CD4-positive, alpha-beta memory T cell (primary cell): ENCODE results near the gene BOK. TPM values are rescaled to one million over a fixed set of nuclear protein-coding genes. Genes with fewer than 3 reads are reported as not detected.

Experiments
- CTCF ChIA-PET: fragments of 350-600 bp; sonication (Branson Sonifier 250); formaldehyde crosslinking; loops from one replicate; lab custom pipeline; 2021; ENCODE audit warnings: inconsistent platforms; ENCODE audit not compliant: partially characterized antibody; lab: Charles Lee
- POLR2A ChIA-PET: fragments of 350-600 bp; sonication (Branson Sonifier 250); formaldehyde crosslinking; loops from one replicate; lab custom pipeline; 2021; ENCODE audit not compliant: partially characterized antibody; lab: Charles Lee
- DNase-seq, 5 donors: peaks; one replicate each; pipeline versions ENCODE4 v3.0.0 to v3.0.0-alpha.2; 2020 to 2022; ENCODE audit warnings: mixed read lengths in 1 of 5
- H3K27ac ChIP-seq: one replicate; pipeline ENCODE4 v1.7.0; 2013; ENCODE audit warnings: low read depth, low read length
- H3K27me3 ChIP-seq: 2 replicates; pipeline ENCODE4 v1.7.0; 2013; ENCODE audit warnings: mild to moderate bottlenecking, low read length, moderate library complexity; ENCODE audit not compliant: insufficient read depth
- H3K36me3 ChIP-seq: 2 replicates; pipeline ENCODE4 v1.7.0; 2013; ENCODE audit warnings: mild to moderate bottlenecking, low read length, moderate library complexity; ENCODE audit not compliant: insufficient read depth
- H3K4me1 ChIP-seq: 2 replicates; pipeline ENCODE4 v1.7.0; 2013; ENCODE audit warnings: mild to moderate bottlenecking, low read length, moderate library complexity; ENCODE audit not compliant: insufficient read depth
- H3K4me3 ChIP-seq, 2 donors: one replicate each; pipeline ENCODE4 v1.7.0; 2013; ENCODE audit warnings: low read length in 2 of 2, mild to moderate bottlenecking in 1 of 2
- H3K9me3 ChIP-seq, 2 donors: one replicate each; pipeline ENCODE4 v1.7.0; 2013; ENCODE audit warnings: low read length in 2 of 2, control low read depth in 1 of 2; ENCODE audit not compliant: control insufficient read depth in 1 of 2
- H3K27ac Mint-ChIP-seq, 7 donors: one replicate each; pipeline ENCODE4 v1.8.0; 2020 to 2021; ENCODE audit warnings: mixed read lengths in 7 of 7, mild to moderate bottlenecking in 6 of 7, inconsistent platforms in 3 of 7, moderate library complexity in 3 of 7
- H3K27me3 Mint-ChIP-seq, 2 donors: one replicate each; pipeline ENCODE4 v1.8.0; 2020 to 2021; ENCODE audit warnings: mixed read lengths in 2 of 2
- H3K36me3 Mint-ChIP-seq, 2 donors: one replicate each; pipeline ENCODE4 v1.8.0; 2020 to 2021; ENCODE audit warnings: mixed read lengths in 2 of 2, inconsistent platforms in 1 of 2, mild to moderate bottlenecking in 1 of 2
- H3K4me1 Mint-ChIP-seq, 4 donors: one replicate each; pipeline ENCODE4 v1.8.0; 2020 to 2021; ENCODE audit warnings: mixed read lengths in 4 of 4, mild to moderate bottlenecking in 1 of 4
- H3K4me3 Mint-ChIP-seq, 8 donors: one replicate each; pipeline ENCODE4 v1.8.0; 2020 to 2021; ENCODE audit warnings: mixed read lengths in 8 of 8, mild to moderate bottlenecking in 7 of 8, moderate library complexity in 6 of 8, inconsistent platforms in 3 of 8
- H3K9me3 Mint-ChIP-seq, 8 donors: one replicate each; pipeline ENCODE4 v1.8.0; 2020 to 2021; ENCODE audit warnings: mixed read lengths in 8 of 8, mild to moderate bottlenecking in 5 of 8, inconsistent platforms in 3 of 8, moderate library complexity in 1 of 8
- intact Hi-C: fragments of 100-400 bp; cut with micrococcal nuclease; formaldehyde crosslinking; loops from one replicate; pipeline ENCODE4 v1.15.1; 2023
- polyA plus RNA-seq, 2 donors: library from polyadenylated mRNA; unstranded; fragments of 300-500 nt; fragmentation: Illumina TruSeq; gene quantifications; one replicate each; pipeline ENCODE4 v1.2.3, GENCODE V29; 2021
- total RNA-seq, 2 experiments: library from RNA; stranded (reverse); gene quantifications; one replicate each; pipeline ENCODE4 v1.2.3, GENCODE V29; 2021

The BOK gene
- total and polyA plus RNA-seq, 4 experiments from 2014 or later, result not detected

DNA sequence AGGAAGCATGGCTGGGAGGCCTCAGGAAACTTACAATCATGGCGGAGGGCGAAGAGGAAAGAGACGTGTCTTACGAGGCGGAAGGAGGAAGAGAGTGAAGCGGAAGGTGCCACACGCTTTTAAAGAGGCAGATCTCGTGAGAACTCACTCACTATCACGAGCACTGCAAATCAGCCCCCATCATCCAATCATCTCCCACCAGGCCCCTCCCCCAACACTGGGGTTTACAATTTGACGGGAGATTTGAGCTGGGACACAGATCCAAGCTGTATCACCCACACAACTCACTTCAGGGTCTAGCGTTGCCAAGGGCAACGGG lies 5.1 kb upstream of the BOK start:
- H3K27ac Mint-ChIP-seq, result peak overlapping the region in 1 of 7 donors; percentile 77
- no peaks in the 10 kb centered on the region for H3K4me1 ChIP-seq
- H3K27me3 Mint-ChIP-seq, result peaks cover 20 to 29% of the 10 kb centered on the region in 2 donors
- H3K9me3 ChIP-seq, result no peaks in the 10 kb centered on the region
- H3K4me3 Mint-ChIP-seq, result no peak overlapping the region
- H3K4me3 ChIP-seq, result no peak overlapping the region
- peaks cover 4 to 13% (median 5%) of the 10 kb centered on the region in 4 donors for H3K4me1 Mint-ChIP-seq
- DNase-seq, result no peak
- ChIA-PET POLR2A (no interaction called here), CTCF (no interaction called here)
- H3K36me3 Mint-ChIP-seq, result peaks cover 0 to 3% of the 10 kb centered on the region in 2 donors
- no peak overlapping the region for H3K27ac ChIP-seq
- H3K36me3 ChIP-seq, result no peaks in the 10 kb centered on the region
- intact Hi-C loops, result no loop called here
- H3K9me3 Mint-ChIP-seq, result peaks cover 0 to 26% (median 17%) of the 10 kb centered on the region in 8 donors
- peaks cover 4% of the 10 kb centered on the region for H3K27me3 ChIP-seq

DNA sequence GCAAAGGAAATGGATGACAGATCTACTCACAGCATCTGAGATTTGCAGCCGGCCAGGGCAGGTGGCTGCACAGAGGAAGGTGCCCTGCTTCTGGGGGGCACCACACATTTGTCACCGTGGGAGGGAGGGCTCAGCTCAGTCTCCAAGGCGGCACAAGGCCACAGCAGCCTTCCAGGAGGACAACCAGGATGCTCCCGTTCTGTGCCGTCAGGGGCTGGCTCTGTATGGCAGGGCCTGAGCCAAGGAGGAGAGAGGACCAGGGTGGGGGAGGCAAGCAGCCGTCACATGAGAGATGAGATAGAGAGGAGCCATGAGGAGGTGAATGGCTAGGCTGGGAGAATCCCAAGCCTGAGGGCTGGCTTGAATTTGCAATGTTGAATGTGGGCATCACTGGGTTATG lies 4.6 kb upstream of the BOK start:
- H3K4me3 ChIP-seq, result no peak overlapping the region
- Mint-ChIP-seq H3K4me3 (no peak overlapping the region), H3K4me1 (peaks cover 4 to 13% (median 5%) of the 10 kb centered on the region in 4 donors), H3K27me3 (peaks cover 18 to 29% of the 10 kb centered on the region in 2 donors), H3K27ac (no peak overlapping the region), H3K9me3 (peaks cover 0 to 26% (median 17%) of the 10 kb centered on the region in 8 donors), H3K36me3 (peaks cover 0 to 3% of the 10 kb centered on the region in 2 donors)
- no peak for DNase-seq
- H3K27ac ChIP-seq, result no peak overlapping the region
- no peaks in the 10 kb centered on the region for H3K36me3 ChIP-seq
- H3K27me3 ChIP-seq, result peaks cover 4% of the 10 kb centered on the region
- intact Hi-C loops, result no loop called here
- no peaks in the 10 kb centered on the region for H3K9me3 ChIP-seq
- H3K4me1 ChIP-seq, result no peaks in the 10 kb centered on the region
- POLR2A ChIA-PET, result no interaction called here
- CTCF ChIA-PET, result no interaction called here

DNA sequence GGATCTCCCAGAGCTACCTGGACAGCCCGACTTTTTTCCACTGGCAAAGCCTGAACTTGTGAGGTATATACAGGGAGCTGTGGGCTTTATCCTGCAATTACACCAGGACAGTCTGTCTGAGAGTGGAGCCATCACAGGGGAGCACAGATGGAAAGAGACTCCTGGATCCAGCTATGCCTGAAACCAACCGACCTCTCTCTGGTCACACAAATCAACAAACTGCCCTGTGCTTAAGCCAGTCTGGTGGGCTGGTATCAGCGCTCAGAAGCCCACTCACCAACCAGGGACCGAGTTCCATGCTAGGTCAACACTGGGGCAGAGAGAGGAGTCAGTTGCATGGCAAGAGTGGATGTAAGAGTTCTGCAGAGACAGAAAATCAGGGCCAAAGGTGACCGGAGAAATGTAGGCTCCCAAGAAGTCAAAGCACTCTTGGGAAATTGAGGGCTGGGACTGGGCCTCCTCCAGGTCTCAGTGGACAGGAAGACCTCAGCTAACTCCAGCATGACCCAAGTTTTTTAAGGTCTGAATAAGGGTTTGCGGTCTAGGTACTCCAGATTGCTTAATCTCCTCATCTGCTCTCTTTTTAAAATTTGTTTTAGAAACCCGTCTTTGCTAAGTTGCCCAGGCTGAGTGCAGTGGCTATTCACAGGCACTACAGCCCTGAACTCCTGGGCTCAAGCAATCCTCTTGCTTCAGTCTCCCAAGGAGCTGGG lies 3.8 kb upstream of the BOK start:
- no peak overlapping the region for H3K4me3 ChIP-seq
- H3K27me3 ChIP-seq, result peaks cover 4% of the 10 kb centered on the region
- H3K36me3 ChIP-seq, result no peaks in the 10 kb centered on the region
- H3K9me3 Mint-ChIP-seq, result peaks cover 0 to 26% (median 17%) of the 10 kb centered on the region in 8 donors
- ChIA-PET CTCF (no interaction called here), POLR2A (no interaction called here)
- peaks cover 0 to 3% of the 10 kb centered on the region in 2 donors for H3K36me3 Mint-ChIP-seq
- H3K27me3 Mint-ChIP-seq, result peaks cover 17 to 25% of the 10 kb centered on the region in 2 donors
- no peak overlapping the region for H3K4me3 Mint-ChIP-seq
- no peaks in the 10 kb centered on the region for H3K9me3 ChIP-seq
- no peaks in the 10 kb centered on the region for H3K4me1 ChIP-seq
- H3K27ac ChIP-seq, result no peak overlapping the region
- no peak overlapping the region for H3K27ac Mint-ChIP-seq
- DNase-seq, result no peak
- intact Hi-C loops, result no loop called here
- H3K4me1 Mint-ChIP-seq, result peaks cover 4 to 14% (median 5%) of the 10 kb centered on the region in 4 donors

DNA sequence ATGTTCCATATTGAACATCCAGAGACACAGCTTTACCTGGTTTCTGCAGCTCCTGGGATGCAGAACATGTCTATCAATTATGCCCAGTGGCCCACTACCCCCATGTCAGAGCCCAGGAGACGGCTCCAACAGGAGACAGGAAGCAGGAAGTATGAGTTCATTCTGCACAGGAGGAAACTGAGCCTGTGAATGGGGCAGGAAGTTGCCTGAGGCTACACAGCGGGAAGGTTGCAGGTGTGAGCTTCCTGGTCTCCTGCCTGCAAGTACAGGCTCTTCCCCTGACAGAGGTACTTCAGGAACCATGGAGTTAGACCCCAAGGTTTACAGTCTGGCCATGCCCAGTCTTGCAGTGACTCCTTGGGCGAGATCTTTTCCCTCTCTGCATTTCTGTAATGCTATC lies 2.8 kb upstream of the BOK start:
- H3K27me3 ChIP-seq, result peaks cover 8% of the 10 kb centered on the region
- H3K9me3 ChIP-seq, result no peaks in the 10 kb centered on the region
- no peaks in the 10 kb centered on the region for H3K36me3 ChIP-seq
- DNase-seq, result no peak
- intact Hi-C loops, result no loop called here
- no peaks in the 10 kb centered on the region for H3K4me1 ChIP-seq
- ChIA-PET POLR2A (no interaction called here), CTCF (no interaction called here)
- peaks cover 0 to 3% of the 10 kb centered on the region in 2 donors for H3K36me3 Mint-ChIP-seq
- peaks cover 4 to 19% (median 5%) of the 10 kb centered on the region in 4 donors for H3K4me1 Mint-ChIP-seq
- no peak overlapping the region for H3K27ac ChIP-seq
- H3K4me3 ChIP-seq, result no peak overlapping the region
- peak overlapping the region in 2 of 8 donors; percentile 14 to 26 for H3K4me3 Mint-ChIP-seq
- peaks cover 0 to 26% (median 17%) of the 10 kb centered on the region in 8 donors for H3K9me3 Mint-ChIP-seq
- peaks cover 26 to 27% of the 10 kb centered on the region in 2 donors for H3K27me3 Mint-ChIP-seq
- H3K27ac Mint-ChIP-seq, result no peak overlapping the region

DNA sequence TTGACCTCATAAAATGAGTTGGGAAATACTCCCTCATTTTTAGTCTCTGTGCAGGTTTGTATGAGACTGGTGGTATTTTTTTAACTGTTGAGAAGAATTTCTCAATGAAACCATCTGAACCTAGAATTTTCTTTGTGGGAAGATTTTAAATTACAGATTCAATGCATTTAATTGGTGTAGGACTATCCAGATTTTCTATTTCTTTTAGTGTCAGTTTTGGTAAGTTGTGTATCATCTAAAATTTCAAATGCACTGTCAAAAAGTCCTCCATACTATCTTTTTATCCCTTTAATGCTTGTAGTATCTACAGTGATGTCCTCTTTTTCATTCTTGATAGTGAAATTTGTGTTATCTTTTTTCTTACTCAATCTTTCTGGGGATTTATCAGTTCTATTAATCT lies 1.8 kb upstream of the BOK start:
- intact Hi-C loops, result no loop called here
- Histone ChIP-seq H3K36me3 (no peaks in the 10 kb centered on the region), H3K4me3 (no peak overlapping the region), H3K9me3 (no peaks in the 10 kb centered on the region), H3K27me3 (peaks cover 8% of the 10 kb centered on the region), H3K27ac (no peak overlapping the region), H3K4me1 (no peaks in the 10 kb centered on the region)
- H3K36me3 Mint-ChIP-seq, result peaks cover 0 to 3% of the 10 kb centered on the region in 2 donors
- H3K4me3 Mint-ChIP-seq, result peak overlapping the region in 2 of 8 donors; percentile 3 to 36
- H3K27ac Mint-ChIP-seq, result no peak overlapping the region
- no peak for DNase-seq
- CTCF ChIA-PET, result no interaction called here
- H3K4me1 Mint-ChIP-seq, result peaks cover 4 to 19% (median 5%) of the 10 kb centered on the region in 4 donors
- H3K9me3 Mint-ChIP-seq, result peaks cover 0 to 26% (median 17%) of the 10 kb centered on the region in 8 donors
- POLR2A ChIA-PET, result no interaction called here
- peaks cover 20 to 23% of the 10 kb centered on the region in 2 donors for H3K27me3 Mint-ChIP-seq

DNA sequence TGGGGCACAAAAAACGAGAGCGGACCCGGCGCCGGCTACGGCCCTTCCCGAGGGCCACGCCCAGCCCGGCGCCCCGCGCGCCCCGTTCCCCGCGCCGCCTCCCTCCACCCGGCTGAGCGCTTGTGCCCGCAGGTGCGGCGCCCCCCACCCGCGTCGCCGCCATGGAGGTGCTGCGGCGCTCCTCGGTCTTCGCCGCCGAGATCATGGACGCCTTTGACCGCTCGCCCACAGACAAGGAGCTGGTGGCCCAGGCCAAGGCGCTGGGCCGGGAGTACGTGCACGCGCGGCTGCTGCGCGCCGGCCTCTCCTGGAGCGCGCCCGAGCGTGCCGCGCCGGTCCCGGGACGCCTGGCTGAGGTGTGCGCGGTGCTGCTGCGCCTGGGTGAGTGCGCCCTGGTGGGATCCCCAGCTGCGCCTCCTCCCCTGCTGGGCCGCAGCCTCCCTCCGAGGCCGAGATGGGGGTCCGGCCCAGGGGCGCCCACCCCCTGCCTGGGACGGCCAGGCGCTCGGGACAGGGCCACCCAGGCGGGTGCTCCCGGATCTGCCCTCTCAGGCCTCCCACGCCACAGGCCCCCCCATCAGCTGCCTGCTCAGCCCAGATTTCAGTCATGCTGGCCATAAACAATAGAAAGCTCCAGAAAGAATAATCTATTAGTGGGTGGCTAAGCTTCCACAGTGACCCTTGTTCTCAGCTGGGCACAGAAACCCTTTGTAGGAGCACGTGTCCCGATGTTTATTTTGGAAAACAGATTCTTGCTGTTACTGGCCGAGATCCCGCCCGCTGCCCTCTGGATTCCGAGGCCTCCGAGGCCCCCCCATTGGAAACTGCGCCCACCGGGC lies 997 bp downstream of the BOK start:
- no peaks in the 10 kb centered on the region for H3K9me3 ChIP-seq
- no peak for DNase-seq
- H3K4me1 ChIP-seq, result no peaks in the 10 kb centered on the region
- H3K27ac ChIP-seq, result no peak overlapping the region
- ChIA-PET CTCF (no interaction called here), POLR2A (no interaction called here)
- intact Hi-C loops, result no loop called here
- Mint-ChIP-seq H3K27ac (no peak overlapping the region), H3K9me3 (peaks cover 0 to 26% (median 17%) of the 10 kb centered on the region in 8 donors), H3K4me1 (peaks cover 4 to 19% (median 5%) of the 10 kb centered on the region in 4 donors), H3K27me3 (peaks cover 22 to 23% of the 10 kb centered on the region in 2 donors), H3K4me3 (peak overlapping the region; percentile 36 to 79 (median 70)), H3K36me3 (peaks cover 0 to 3% of the 10 kb centered on the region in 2 donors)
- H3K27me3 ChIP-seq, result peaks cover 8% of the 10 kb centered on the region
- H3K4me3 ChIP-seq, result peak overlapping the region in 1 of 2 donors; percentile 9
- H3K36me3 ChIP-seq, result no peaks in the 10 kb centered on the region

DNA sequence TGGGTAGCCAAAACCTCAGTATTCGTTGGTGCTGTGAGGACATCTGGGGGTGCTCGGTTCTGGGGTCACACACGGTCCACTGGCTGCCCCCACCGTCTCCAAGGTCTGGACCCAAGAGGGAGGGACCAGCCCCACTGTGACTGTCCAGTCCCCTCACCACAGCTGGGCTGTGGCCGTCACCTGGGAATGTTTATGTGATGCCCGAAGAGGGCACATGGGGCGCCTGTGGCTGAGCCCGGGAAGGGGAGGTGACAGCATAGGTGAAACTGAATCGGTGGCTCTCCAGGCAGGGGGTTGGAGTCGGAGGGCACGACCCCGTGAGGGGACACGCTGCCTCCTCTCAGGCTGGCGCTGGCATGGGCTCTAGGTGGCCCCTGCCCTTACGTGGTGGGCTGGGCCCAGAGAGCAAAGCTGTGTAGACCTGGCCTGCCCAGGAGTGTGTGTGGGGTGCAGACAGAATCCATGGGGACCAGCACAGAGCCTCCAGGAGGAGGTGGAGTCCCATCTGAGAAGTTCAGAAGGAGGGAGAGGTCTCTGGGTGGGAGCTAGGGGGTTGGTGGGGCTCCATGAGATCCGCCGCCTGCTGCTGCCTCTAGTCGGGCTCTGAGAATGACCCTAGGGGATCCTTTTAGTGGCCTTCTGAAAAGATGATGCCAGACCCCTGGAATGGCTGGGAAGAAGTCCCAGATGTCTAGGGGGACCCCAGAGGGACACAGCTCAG lies 1.8 kb downstream of the BOK start:
- H3K4me1 Mint-ChIP-seq, result peaks cover 4 to 19% (median 5%) of the 10 kb centered on the region in 4 donors
- H3K27ac Mint-ChIP-seq, result no peak overlapping the region
- Histone ChIP-seq H3K4me1 (no peaks in the 10 kb centered on the region), H3K27ac (no peak overlapping the region), H3K9me3 (no peaks in the 10 kb centered on the region), H3K36me3 (no peaks in the 10 kb centered on the region), H3K4me3 (no peak overlapping the region), H3K27me3 (peaks cover 8% of the 10 kb centered on the region)
- H3K4me3 Mint-ChIP-seq, result peak overlapping the region in 7 of 8 donors; percentile 36 to 79 (median 71)
- POLR2A ChIA-PET, result no interaction called here
- H3K9me3 Mint-ChIP-seq, result peaks cover 0 to 26% (median 17%) of the 10 kb centered on the region in 8 donors
- CTCF ChIA-PET, result no interaction called here
- intact Hi-C loops, result no loop called here
- DNase-seq, result no peak
- H3K27me3 Mint-ChIP-seq, result peaks cover 21 to 23% of the 10 kb centered on the region in 2 donors
- peaks cover 0 to 3% of the 10 kb centered on the region in 2 donors for H3K36me3 Mint-ChIP-seq
